Testis (tissue), 2 donors: Measurements from ENCODE around the gene OTOS.

ENCODE experiments used
- POLR2A ChIP-seq: fragments of 450-650 bp; IDR thresholded peaks from one replicate; pipeline ENCODE4 v1.6.1; 2017; ENCODE audit warnings: antibody characterized with exemption, mild to moderate bottlenecking, moderate library complexity
- TF ChIP-seq, protein P1 (sequence below), 3 experiments: fragments of 450-650 bp in 2 of 3; fragments of 200-600 bp in 1 of 3; sonication (generic) in 1 of 3; IDR thresholded peaks; one replicate each; pipeline ENCODE4 v1.5.1; 2016 to 2019; ENCODE audit warnings: antibody characterized with exemption in 3 of 3, mild to moderate bottlenecking in 2 of 3, moderate library complexity in 1 of 3

DNA sequence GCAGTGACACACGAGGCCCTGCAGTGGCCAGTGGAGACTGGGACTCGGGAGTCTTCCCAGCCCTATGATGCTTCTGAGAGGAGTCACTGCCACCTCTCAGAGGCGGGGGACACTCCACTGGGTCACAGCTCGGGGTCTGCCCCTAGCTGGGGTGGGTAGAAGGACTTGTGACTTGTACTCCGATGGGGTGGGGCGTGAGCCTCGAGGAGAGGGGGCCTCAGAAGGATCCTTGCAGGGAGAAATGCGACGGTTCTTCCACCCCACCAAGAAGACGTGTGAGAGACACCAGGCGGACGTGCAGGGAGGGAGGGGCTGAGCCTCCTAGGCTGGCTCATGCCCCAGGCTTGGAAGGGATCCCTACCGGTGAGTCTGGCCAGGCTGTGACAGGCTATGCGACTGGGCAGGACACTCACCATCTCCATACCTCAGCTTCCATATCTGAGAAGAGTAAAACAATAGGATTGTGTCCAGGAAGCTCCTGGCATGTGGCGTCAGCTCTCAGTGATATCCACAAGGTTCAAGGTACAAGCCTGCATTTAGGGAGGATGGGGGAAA is 11.1 kb upstream of the OTOS start:
- TF ChIP-seq, protein P1, sequence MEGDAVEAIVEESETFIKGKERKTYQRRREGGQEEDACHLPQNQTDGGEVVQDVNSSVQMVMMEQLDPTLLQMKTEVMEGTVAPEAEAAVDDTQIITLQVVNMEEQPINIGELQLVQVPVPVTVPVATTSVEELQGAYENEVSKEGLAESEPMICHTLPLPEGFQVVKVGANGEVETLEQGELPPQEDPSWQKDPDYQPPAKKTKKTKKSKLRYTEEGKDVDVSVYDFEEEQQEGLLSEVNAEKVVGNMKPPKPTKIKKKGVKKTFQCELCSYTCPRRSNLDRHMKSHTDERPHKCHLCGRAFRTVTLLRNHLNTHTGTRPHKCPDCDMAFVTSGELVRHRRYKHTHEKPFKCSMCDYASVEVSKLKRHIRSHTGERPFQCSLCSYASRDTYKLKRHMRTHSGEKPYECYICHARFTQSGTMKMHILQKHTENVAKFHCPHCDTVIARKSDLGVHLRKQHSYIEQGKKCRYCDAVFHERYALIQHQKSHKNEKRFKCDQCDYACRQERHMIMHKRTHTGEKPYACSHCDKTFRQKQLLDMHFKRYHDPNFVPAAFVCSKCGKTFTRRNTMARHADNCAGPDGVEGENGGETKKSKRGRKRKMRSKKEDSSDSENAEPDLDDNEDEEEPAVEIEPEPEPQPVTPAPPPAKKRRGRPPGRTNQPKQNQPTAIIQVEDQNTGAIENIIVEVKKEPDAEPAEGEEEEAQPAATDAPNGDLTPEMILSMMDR (IDR thresholded peaks at IDR 0.05), result no peak
- TF ChIP-seq POLR2A, result no peak
